GM21576 (cell line): Measurements from ENCODE around the gene DARS1.
"Not testable (repeated sequence)": the region's sequence is repeated elsewhere in the genome, so short reads cannot be mapped to it uniquely, and the experiment has no call there.

Experiments
- ATAC-seq: cut with Tn5 transposase; IDR thresholded peaks from one replicate; pipeline ENCODE4 v1.9.1; 2021; ENCODE audit warnings: mild to moderate bottlenecking, moderate library complexity; ENCODE audit not compliant: unreplicated experiment

The DARS1 gene

DNA sequence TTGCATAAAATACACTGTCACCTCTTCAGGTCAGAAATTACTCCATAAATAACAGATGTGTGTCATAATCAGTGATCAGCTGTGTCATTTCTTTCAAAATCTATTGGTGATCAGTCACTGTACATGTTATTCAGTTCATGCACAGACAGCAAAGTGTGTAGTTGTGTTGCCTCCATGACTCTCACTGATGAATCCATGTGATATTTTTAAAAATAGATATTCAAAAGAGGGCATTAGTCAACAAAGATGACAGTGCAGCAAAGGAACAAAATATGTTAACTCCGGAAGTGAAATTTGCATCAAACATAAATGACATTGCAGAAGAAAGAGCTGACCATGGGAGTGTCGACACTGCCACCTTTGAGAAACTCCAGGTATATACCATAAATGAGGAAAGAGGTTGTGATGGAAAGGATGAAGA lies 92.0 kb downstream of the DARS1 start:
- ATAC-seq: no peak

DNA sequence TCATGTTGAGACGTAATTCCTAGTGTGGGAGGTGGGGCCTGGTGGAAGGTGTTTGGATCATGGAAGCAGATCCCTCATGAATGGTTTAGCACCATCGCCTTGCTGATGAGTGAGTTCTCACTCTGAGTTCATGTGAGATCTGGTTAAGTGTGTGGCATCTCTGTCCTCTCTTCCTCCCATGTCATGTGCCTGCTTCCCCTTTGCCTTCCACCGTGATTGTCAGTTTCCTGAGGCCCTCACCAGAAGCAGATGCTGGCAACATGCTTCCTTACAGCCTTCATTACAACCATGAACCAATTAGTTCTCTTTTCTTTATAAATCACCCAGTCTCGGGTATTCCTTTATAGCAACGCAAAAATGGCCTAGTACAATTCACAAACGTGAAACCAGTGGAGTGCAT lies 94.6 kb downstream of the DARS1 start:
- no peak for ATAC-seq

DNA sequence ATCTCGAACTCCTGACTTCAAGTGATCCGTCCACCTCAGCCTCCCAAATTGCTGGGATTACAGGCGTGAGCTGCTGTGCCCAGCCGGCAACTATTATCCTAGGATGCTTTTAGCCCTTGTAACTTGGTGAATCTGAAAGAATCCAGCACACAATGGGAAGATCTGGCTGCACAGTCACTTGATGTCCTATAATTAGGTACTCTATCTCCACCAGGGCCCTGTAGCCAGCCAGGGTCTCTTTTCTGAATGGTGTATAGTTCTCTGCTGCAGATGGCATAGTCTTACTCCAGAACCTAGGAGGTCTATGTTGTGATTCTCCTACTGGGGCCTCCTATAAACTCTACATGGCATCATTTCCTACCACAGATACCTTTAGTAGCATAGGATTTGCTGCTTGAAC lies 95.3 kb downstream of the DARS1 start:
- no peak for ATAC-seq

DNA sequence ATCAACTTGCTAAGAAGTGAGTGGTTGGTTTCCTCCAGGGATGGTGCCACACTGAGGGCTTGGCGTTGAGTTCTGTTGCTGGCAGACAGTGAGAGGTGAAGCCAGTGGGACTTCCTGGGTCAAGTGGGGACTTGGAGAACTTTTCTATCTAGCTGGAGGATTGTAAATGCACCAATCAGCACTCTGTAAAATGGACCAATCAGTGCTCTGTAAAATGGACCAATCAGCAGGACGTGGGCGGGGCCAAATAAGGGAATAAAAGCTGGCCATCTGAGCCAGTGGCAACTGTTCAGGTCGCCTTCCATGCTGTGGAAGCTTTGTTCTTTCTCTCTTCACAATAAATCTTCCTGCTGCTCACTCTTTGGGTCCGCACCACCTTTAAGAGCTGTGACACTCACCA lies 96.8 kb downstream of the DARS1 start:
- ATAC-seq: not testable (repeated sequence)

DNA sequence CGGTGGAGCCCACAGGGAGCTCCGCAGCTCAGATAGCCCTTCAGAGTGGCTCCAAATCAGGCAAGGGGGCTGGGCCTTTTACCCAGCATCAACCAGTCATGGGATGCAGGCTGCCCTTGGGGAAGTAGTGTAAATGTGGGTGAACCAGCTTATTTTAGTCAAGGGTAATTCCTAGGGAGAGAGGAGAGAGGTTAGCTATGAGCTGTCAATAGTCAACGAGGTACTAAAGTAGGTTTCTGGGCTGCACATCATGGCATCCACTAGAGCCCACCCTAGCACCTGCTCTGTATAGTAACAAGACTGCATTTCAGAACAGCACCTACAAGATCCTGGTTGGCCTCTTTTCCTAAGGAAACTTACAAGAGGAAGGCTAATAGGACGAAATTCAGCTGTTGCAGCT lies 99.7 kb downstream of the DARS1 start:
- no peak for ATAC-seq

DNA sequence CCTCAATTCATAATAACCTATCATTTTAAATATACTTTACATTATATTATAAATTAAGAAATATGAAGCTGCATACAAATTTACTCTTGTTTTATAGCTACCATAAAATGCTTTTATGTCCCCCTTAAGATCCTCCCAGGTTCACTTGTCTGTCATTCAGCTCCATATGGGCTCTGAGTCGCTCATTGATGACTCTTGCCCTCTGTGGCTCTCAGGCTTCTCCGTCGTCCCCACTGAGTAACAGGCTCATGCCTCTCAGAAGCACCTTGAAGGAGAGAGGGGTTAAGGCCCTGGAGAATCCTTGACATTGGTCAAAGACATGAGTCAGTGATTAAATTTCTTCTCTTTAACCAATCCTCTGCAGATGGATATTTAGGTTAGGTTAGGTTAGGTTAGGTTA lies 103.0 kb downstream of the DARS1 start:
- no peak for ATAC-seq

DNA sequence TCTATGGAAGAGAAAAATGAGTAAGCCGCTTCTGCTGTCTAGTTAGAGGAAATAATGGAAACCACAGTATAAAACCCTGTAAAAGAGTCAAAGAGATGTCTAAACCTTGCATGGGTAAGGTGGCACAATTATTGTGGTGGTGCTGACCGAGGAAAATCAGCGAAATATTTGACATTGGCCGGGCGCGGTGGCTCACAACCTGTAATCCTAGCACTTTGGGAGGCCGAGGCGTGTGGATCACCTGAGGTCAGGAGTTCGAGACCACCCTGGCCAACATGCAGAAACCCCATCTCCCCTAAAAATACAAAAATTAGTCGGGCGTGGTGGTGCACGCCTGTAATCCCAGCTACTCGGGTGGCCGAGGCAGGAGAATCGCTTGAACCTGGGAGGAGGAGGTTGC lies 108.7 kb downstream of the DARS1 start:
- ATAC-seq: not testable (repeated sequence)

DNA sequence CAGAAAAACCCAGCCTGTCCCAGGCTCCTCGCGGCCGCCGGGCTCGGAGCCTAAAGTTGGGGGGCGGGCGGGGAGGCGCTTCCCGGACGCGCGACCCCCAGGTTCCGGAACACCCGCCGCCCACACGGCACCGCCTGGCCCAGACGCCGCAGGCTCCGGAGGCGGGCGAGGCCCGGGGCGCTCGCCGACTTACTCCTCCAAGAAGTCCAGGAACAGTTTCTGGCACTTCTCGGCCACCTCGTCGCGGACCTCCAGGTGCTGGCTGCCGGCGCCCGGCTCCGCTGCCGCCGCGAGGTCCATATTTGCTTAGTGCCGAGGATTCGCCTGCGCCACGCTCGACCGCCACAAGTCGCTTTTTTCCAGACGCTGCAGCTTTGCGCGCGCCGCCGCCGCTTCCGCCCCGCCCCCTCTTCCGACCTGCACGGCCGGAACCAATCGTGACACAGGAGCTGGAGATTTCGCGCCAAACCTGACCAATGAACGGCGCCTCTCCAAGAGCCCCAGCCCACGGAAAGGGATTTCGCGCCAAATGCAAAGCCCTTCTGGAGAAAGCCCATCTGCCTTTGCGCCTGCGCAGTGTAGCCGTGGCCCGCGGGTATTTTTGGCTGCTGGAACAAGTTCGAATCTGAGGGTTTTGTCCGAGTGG lies 109.2 kb downstream of the DARS1 start, which contains the start of gene MCM6:
MCM6 (minus strand) TSS at position 378 of the 646 bp plus-strand sequence; CDS start at position 300, 78 bp downstream.
- ATAC-seq: peak; percentile 92

DNA sequence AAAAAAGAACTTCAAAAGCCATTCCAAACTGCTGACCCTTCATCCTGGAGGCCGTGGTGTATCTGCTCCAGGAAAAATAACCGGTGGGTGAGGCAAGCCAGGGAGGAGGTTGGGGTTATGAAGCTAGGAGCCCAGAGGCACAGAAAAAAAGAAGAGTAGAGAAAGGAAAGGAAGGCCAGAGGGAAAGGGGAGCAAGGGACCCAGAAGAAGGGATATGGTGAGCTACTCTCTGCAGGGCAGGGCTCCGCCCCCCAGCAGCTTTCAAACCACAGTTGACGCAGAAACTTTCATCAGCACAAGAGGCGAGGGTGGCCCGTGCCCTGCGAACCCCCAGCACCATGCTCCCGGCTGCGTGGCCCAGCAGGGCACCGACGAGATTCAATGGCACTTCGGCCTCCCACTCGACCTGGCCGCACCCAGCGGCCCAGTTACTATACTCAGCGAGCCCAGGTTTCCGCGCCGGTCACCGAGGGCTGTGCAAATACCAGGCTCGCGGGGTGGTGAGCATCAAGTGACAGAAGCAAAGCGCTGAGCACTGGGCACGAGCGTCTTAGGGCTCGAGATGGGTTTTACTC lies 109.8 kb downstream of the DARS1 start:
- peak; percentile 62 for ATAC-seq

DNA sequence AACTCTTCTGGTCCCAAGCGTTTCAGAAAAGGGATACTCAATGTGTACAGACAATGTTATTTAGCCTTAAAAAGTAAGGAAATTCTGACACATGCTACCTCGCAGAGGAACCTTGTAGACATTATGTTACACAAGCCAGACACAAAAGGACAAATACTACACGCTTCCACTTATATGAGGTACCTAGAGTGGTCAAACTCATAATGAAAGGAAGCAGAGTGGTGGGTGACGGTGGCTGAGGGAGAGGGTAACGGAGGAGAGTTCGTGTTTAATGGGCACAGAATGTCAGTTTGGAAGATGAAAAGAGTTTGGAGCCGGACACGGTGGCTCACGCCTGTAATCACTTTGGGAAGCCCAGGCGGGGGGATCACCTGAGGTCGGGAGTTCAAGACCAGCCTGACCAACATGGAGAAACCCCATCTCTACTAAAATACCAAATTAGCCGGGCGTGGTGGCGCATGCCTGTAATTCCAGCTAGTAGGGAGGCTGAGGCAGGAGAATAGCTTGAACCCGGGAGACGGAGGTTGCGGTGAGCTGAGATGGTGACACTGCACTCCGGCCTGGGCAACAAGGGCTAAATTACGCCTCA lies 110.6 kb downstream of the DARS1 start:
- no peak for ATAC-seq

DNA sequence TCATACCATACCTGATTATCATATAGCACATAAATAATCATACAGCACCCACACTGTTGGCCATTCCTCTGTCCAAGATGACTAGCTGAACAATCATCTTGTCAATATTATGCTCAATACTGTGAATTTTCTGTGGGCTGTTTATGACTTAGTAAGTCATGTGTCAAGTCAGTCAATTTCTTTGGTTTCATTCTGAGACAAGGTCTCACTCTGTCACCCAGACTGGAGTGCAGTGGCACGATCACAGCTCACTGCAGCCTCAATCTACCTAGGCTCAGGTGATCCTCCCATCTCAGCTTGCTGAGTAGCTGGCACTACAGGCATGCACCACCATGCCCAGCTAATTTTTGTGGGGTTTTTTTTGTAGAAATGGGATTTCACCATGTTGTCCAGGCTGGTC lies 114.9 kb downstream of the DARS1 start:
- peak; percentile 45 for ATAC-seq

DNA sequence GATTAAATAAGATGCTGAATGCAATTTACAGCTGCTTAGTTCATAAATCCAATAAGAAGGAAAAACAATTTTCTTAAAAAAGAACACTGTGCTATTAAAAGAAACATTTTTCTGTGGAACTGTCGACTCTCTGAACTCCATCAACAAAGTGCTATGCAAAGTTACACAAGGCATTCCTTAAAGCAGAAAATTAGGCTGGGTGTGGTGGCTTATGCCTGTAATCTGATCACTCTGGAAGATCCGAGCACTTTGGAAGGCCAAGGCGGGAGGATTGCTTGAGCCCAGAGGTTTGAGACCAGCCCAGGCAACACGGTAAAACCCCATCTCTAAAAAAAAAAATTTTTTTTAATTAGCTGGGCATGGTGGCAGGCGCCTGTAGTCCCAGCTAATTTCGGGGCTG lies 122.2 kb downstream of the DARS1 start:
- ATAC-seq: no peak

DNA sequence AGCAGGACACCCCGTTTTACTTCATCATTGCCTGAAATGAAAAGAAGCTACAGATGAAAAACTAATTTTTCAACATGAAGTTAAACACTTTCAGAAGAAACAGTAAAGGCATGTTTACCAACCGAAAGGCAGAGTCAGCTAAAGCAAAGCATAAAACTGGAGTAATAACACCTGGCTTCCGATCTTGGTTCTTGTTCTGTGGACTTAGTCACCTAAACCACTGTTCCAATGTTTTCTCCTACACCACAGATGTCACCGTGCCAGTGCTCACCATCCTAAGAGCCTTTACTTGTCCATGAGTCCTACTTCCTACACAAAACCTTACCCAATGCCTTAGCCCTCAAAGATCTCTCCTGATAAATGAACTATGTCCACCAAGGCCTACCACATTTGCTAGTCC lies 122.7 kb downstream of the DARS1 start:
- no peak for ATAC-seq
